ENCODE results near the gene EBF4.

Gene EBF4

DNA sequence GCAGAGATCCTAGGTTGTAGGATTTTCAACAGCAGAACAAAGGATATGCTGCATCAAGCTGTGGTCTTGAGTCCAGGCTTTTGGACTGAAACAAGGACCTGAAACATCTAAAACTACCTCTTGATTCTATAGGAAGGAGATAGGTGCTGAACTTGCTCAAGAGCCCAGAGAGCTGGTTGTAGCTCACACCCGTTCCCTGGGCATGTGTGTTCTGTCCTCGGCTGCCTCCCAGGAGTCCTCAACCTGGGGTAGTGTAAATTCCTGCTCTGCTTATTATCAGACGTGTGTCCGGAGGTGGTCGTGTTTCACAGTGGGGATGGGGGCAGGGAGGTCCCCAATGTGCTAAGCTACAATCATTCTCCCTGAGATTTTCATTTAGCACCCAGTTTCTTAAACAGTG is 35.3 kb upstream of the EBF4 start:
- no peaks in the 10 kb centered on the region for H3K27me3 ChIP-seq (ENCODE audit: insufficient read depth, low read length, poor library complexity, severe bottlenecking)
- H3K36me3 ChIP-seq (ENCODE audit: insufficient read depth, low read length) = peaks cover 72% of the 10 kb centered on the region
- no peaks in the 10 kb centered on the region for H3K9me3 ChIP-seq (ENCODE audit: insufficient read depth, low read depth, low read length)
- H3K4me2 ChIP-seq (ENCODE audit: low read depth, low read length, poor library complexity, severe bottlenecking) = no peak overlapping the region
- H2AFZ ChIP-seq (ENCODE audit: low read length) = no peak overlapping the region
- H3K9ac ChIP-seq (ENCODE audit: low read depth, low read length, poor library complexity, severe bottlenecking) = no peak overlapping the region
- H3K4me3 ChIP-seq (ENCODE audit: low read length, poor library complexity, severe bottlenecking) = no peak overlapping the region
- no peaks in the 10 kb centered on the region for H3K9me2 ChIP-seq (replicated peaks; ENCODE audit: low read depth, low read length)
- H3F3A ChIP-seq (ENCODE audit: low read depth) = peaks cover 11% of the 10 kb centered on the region; the same call in 1 of the 2 replicates
- TF ChIP-seq, protein P1, sequence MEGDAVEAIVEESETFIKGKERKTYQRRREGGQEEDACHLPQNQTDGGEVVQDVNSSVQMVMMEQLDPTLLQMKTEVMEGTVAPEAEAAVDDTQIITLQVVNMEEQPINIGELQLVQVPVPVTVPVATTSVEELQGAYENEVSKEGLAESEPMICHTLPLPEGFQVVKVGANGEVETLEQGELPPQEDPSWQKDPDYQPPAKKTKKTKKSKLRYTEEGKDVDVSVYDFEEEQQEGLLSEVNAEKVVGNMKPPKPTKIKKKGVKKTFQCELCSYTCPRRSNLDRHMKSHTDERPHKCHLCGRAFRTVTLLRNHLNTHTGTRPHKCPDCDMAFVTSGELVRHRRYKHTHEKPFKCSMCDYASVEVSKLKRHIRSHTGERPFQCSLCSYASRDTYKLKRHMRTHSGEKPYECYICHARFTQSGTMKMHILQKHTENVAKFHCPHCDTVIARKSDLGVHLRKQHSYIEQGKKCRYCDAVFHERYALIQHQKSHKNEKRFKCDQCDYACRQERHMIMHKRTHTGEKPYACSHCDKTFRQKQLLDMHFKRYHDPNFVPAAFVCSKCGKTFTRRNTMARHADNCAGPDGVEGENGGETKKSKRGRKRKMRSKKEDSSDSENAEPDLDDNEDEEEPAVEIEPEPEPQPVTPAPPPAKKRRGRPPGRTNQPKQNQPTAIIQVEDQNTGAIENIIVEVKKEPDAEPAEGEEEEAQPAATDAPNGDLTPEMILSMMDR (conservative IDR thresholded peaks at IDR 0.05; ENCODE audit: low read length) = no peak
- TF ChIP-seq EZH2phosphoT487 (IDR thresholded peaks at IDR 0.05; ENCODE audit: borderline replicate concordance) = no peak
- peaks cover 63% of the 10 kb centered on the region for H4K20me1 ChIP-seq (ENCODE audit: insufficient read depth, low read length, poor library complexity, severe bottlenecking)
- peaks cover 23% of the 10 kb centered on the region for H3K4me1 ChIP-seq (ENCODE audit: insufficient read depth, low read length, poor library complexity, severe bottlenecking)
- peaks cover 61% of the 10 kb centered on the region for H3K79me2 ChIP-seq (ENCODE audit: insufficient read depth, low read length)

- TF ChIP-seq EZH2phosphoT487 (IDR thresholded peaks at IDR 0.05; ENCODE audit: borderline replicate concordance) = no peak
- TF ChIP-seq, protein P1 (conservative IDR thresholded peaks at IDR 0.05; ENCODE audit: low read length) = no peak
- no peaks in the 10 kb centered on the region for H3K9me2 ChIP-seq (replicated peaks; ENCODE audit: low read depth, low read length)
- no peaks in the 10 kb centered on the region for H3K27me3 ChIP-seq (ENCODE audit: insufficient read depth, low read length, poor library complexity, severe bottlenecking)
- H3K36me3 ChIP-seq (ENCODE audit: insufficient read depth, low read length) = peaks cover 72% of the 10 kb centered on the region
- no peak overlapping the region for H3K9ac ChIP-seq (ENCODE audit: low read depth, low read length, poor library complexity, severe bottlenecking)
- H2AFZ ChIP-seq (ENCODE audit: low read length) = no peak overlapping the region
- H3K4me3 ChIP-seq (ENCODE audit: low read length, poor library complexity, severe bottlenecking) = no peak overlapping the region
- no peak overlapping the region for H3K4me2 ChIP-seq (ENCODE audit: low read depth, low read length, poor library complexity, severe bottlenecking)
- H3F3A ChIP-seq (ENCODE audit: low read depth) = peaks cover 11% of the 10 kb centered on the region; the same call in 1 of the 2 replicates
- no peaks in the 10 kb centered on the region for H3K9me3 ChIP-seq (ENCODE audit: insufficient read depth, low read depth, low read length)
- peaks cover 61% of the 10 kb centered on the region for H3K79me2 ChIP-seq (ENCODE audit: insufficient read depth, low read length)
- peaks cover 62% of the 10 kb centered on the region for H4K20me1 ChIP-seq (ENCODE audit: insufficient read depth, low read length, poor library complexity, severe bottlenecking)
- peaks cover 23% of the 10 kb centered on the region for H3K4me1 ChIP-seq (ENCODE audit: insufficient read depth, low read length, poor library complexity, severe bottlenecking)
Measured at GRCh38 chr20:2657674-2658073, 34.9 kb upstream of the EBF4 start.

DNA sequence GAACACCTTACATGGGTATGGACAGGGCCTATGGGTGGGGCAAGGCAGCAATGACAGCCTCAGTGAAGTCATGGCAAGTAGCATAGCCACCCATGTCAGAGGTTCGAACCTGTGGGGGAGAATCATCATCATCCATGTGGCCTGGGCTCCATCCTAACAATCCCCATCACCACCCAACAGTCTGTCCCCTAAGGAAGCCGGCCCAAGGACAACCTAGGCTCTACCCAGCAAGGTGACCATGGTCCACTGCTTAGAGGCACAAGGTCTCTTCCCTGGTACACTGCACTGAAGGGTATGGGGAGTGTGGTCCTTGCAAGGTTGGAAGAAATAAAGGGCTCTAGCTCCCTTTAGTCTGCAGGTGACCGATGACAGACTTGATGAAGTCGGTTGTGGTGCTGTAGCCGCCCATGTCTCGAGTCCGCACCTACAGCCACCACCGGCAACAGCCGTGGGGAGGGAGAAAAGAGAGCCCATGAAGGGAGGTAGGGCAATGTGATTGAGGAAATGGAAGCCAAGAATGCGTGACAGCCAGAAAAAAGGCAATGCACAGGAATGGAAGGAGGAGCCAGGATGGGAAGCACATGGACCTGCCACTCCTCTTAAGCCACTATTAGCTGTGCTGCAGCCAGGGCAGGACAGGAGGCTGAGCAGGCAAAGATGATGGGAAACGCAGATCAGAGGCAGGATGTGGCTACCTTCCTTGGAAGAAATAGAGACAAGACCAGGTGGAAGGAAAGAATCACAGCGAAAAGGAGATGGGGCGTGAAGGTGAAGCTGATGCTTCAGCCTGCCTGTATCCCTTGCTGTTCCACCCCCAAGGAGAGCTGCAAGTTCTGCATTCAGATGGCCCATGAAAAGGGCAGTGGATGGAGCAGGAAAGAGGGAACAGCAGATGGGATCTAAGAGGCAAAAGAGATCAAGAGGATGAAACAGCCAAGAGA is 33.9 kb upstream of the EBF4 start:
- no peak for TF ChIP-seq EZH2phosphoT487 (IDR thresholded peaks at IDR 0.05; ENCODE audit: borderline replicate concordance)
- no peak overlapping the region for H3K4me2 ChIP-seq (ENCODE audit: low read depth, low read length, poor library complexity, severe bottlenecking)
- H4K20me1 ChIP-seq (ENCODE audit: insufficient read depth, low read length, poor library complexity, severe bottlenecking) = peaks cover 52% of the 10 kb centered on the region

More for the DNA sequence above, 33.9 kb upstream of the EBF4 start:
- Histone ChIP-seq H3K36me3 (ENCODE audit: insufficient read depth, low read length) (peaks cover 72% of the 10 kb centered on the region), H3K79me2 (ENCODE audit: insufficient read depth, low read length) (peaks cover 61% of the 10 kb centered on the region), H2AFZ (ENCODE audit: low read length) (no peak overlapping the region), H3K4me3 (ENCODE audit: low read length, poor library complexity, severe bottlenecking) (no peak overlapping the region), H3F3A (ENCODE audit: low read depth) (peaks cover 11% of the 10 kb centered on the region; the same call in 1 of the 2 replicates), H3K27me3 (ENCODE audit: insufficient read depth, low read length, poor library complexity, severe bottlenecking) (no peaks in the 10 kb centered on the region), H3K4me1 (ENCODE audit: insufficient read depth, low read length, poor library complexity, severe bottlenecking) (peaks cover 29% of the 10 kb centered on the region), H3K9me2 (replicated peaks; ENCODE audit: low read depth, low read length) (no peaks in the 10 kb centered on the region), H3K9ac (ENCODE audit: low read depth, low read length, poor library complexity, severe bottlenecking) (no peak overlapping the region), H3K9me3 (ENCODE audit: insufficient read depth, low read depth, low read length) (no peaks in the 10 kb centered on the region)

Measured in Loucy (cell line).